Pancreas (tissue), 8 donors: Measurements from ENCODE around the gene CYP26A1. TPM values are rescaled to one million over a fixed set of nuclear protein-coding genes. Genes with fewer than 3 reads are reported as not detected.

Source experiments
- polyA plus RNA-seq, 2 donors: library from polyadenylated mRNA; stranded (reverse); fragments of 200-250 nt; gene quantifications; one replicate each; pipeline ENCODE4 v1.2.3, GENCODE V29; 2013
- total RNA-seq, 6 donors: library from RNA; stranded (reverse); fragmentation: NEBNext Ultra II Directional in 4 of 6; extraction: Animal tissue kit (Norgen Biotek cat#: 25700) in 4 of 6; gene quantifications; one replicate each; pipeline versions ENCODE4 v1.2.1 to v1.2.4, GENCODE V29; 2021 to 2023
- donor health status: healthy with polysubstance abuse.
- donor health status: DM: no; HTN: no; CAD: no; lungs with moderate emphysema.
- donor health status: DM: no; HTN: no; CAD: no.
- donor health status: Bipolar disorder and iron deficiency.
- donor health status: DM: yes; HTN: yes; CAD: no.
- donor health status: DM: no; HTN: no; CAD: no.
- donor health status: DM: no; HTN: no; CAD: no.
- donor health status: DM: yes; HTN: yes; CAD: no.

The CYP26A1 gene
- total and polyA plus RNA-seq, 8 donors = 0.11 to 0.35 TPM; not detected in 6

Other genes with a start within 250 kb of the CYP26A1 start
- 10 to 100 TPM in 1 of 6 donors, 1 to 10 TPM in 5; 4.2 to 10.3 (median 7.7) TPM for gene EXOC6, start 225.4 kb upstream of the CYP26A1 start, total RNA-seq
- gene EXOC6, start 225.4 kb upstream of the CYP26A1 start, polyA plus RNA-seq = 1 to 10 TPM; 5.0 to 7.2 TPM
- under 1 TPM in 5 of 6 donors, not detected in 1; 0.08 to 0.17 (median 0.09) TPM for gene CYP26C1, start 13.1 kb upstream of the CYP26A1 start, total RNA-seq
- under 1 TPM; 0.04 to 0.05 TPM for gene CYP26C1, start 13.1 kb upstream of the CYP26A1 start, polyA plus RNA-seq